HFFc6 (cell line): ENCODE measurements around the gene MEP1A. TPM values are rescaled to one million over a fixed set of nuclear protein-coding genes. Genes with fewer than 3 reads are reported as not detected.

ENCODE experiments used
- DNase-seq: peaks from one replicate; pipeline ENCODE4 v3.0.0-alpha.2; 2018
- H3K27ac Mint-ChIP-seq: 2 replicates; pipeline ENCODE4 v1.8.0; 2020; ENCODE audit warnings: mild to moderate bottlenecking, mixed read lengths
- H3K27me3 Mint-ChIP-seq: 2 replicates; pipeline ENCODE4 v1.8.0; 2021; ENCODE audit warnings: mild to moderate bottlenecking, moderate library complexity, mixed read lengths; ENCODE audit not compliant: insufficient read depth
- H3K36me3 Mint-ChIP-seq: 2 replicates; pipeline ENCODE4 v1.8.0; 2021; ENCODE audit warnings: low read depth, mixed read lengths
- H3K4me1 Mint-ChIP-seq: 2 replicates; pipeline ENCODE4 v1.8.0; 2020; ENCODE audit warnings: low read depth, mixed read lengths
- H3K4me3 Mint-ChIP-seq: 2 replicates; pipeline ENCODE4 v1.8.0; 2020; ENCODE audit warnings: mild to moderate bottlenecking, moderate library complexity, mixed read lengths
- H3K9me3 Mint-ChIP-seq: 2 replicates; pipeline ENCODE4 v1.8.0; 2020; ENCODE audit warnings: mild to moderate bottlenecking, mixed read lengths
- CTCF ChIP-seq: fragments of 200-600 bp; sonication (generic); IDR thresholded peaks from 2 replicates; pipeline ENCODE4 v1.5.0; 2021; ENCODE audit warnings: antibody characterized with exemption, mild to moderate bottlenecking
- total RNA-seq, 6 experiments: library from RNA; stranded (reverse); fragmentation: NEBNext Ultra II Directional; extraction: Animal tissue kit (Norgen Biotek cat#: 25700); gene quantifications; 2 replicates in 1 of 6; 3 replicates in 5 of 6; pipeline ENCODE4 v1.2.3, GENCODE V29; 2021

Gene MEP1A
- total RNA-seq, 6 experiments from 2014 or later, result not detected

- Mint-ChIP-seq H3K4me3 (no peak overlapping the region), H3K9me3 (no peaks in the 10 kb centered on the region), H3K4me1 (no peaks in the 10 kb centered on the region), H3K27ac (no peak overlapping the region), H3K36me3 (no peaks in the 10 kb centered on the region), H3K27me3 (no peaks in the 10 kb centered on the region; the same call in 1 of the 2 replicates)
- peak; percentile 84 for TF ChIP-seq CTCF
- DNase-seq, result peak; percentile 49
Observed at GRCh38 chr6:46781478-46782378, 11.5 kb upstream of the MEP1A start.

GRCh38 chr6:46784535-46784934 lies 8.7 kb upstream of the MEP1A start:
- TF ChIP-seq CTCF, result no peak
- no peak overlapping the region for H3K4me3 Mint-ChIP-seq
- H3K9me3 Mint-ChIP-seq, result no peaks in the 10 kb centered on the region
- H3K27me3 Mint-ChIP-seq, result no peaks in the 10 kb centered on the region
- H3K36me3 Mint-ChIP-seq, result no peaks in the 10 kb centered on the region
- no peak for DNase-seq
- no peak overlapping the region for H3K27ac Mint-ChIP-seq
- no peaks in the 10 kb centered on the region for H3K4me1 Mint-ChIP-seq

GRCh38 chr6:46787871-46788540 lies 5.2 kb upstream of the MEP1A start:
- H3K9me3 Mint-ChIP-seq, result no peaks in the 10 kb centered on the region
- DNase-seq, result no peak
- H3K27me3 Mint-ChIP-seq, result no peaks in the 10 kb centered on the region
- no peak overlapping the region for H3K4me3 Mint-ChIP-seq
- H3K27ac Mint-ChIP-seq, result no peak overlapping the region
- H3K36me3 Mint-ChIP-seq, result no peaks in the 10 kb centered on the region
- H3K4me1 Mint-ChIP-seq, result no peaks in the 10 kb centered on the region
- no peak for TF ChIP-seq CTCF

- Mint-ChIP-seq H3K4me1 (no peaks in the 10 kb centered on the region), H3K27me3 (no peaks in the 10 kb centered on the region), H3K9me3 (no peaks in the 10 kb centered on the region; the same call in 1 of the 2 replicates), H3K36me3 (no peaks in the 10 kb centered on the region), H3K27ac (no peak overlapping the region), H3K4me3 (no peak overlapping the region)
- DNase-seq, result no peak
- TF ChIP-seq CTCF, result no peak
Observed at GRCh38 chr6:46788791-46789190, 4.4 kb upstream of the MEP1A start.

GRCh38 chr6:46789434-46790354 lies 3.5 kb upstream of the MEP1A start:
- Mint-ChIP-seq H3K4me1 (no peaks in the 10 kb centered on the region), H3K36me3 (no peaks in the 10 kb centered on the region), H3K27ac (no peak overlapping the region), H3K27me3 (no peaks in the 10 kb centered on the region), H3K9me3 (no peaks in the 10 kb centered on the region; the same call in 1 of the 2 replicates), H3K4me3 (no peak overlapping the region)
- DNase-seq, result no peak
- TF ChIP-seq CTCF, result no peak
